BJ (cell line): Measurements from ENCODE around the gene C20orf204. TPM values are rescaled to one million over a fixed set of nuclear protein-coding genes. Genes with fewer than 3 reads are reported as not detected.

ENCODE experiments used
- CTCF ChIA-PET: fragments of 350-600 bp; formaldehyde crosslinking; extraction: SDS; loops from one replicate; lab custom pipeline; 2021; ENCODE audit warnings: antibody characterized with exemption, inconsistent platforms; lab: Yijun Ruan, JAX
- POLR2A ChIA-PET: fragments of 300-600 bp; sonication (Branson Sonifier 250); formaldehyde crosslinking; extraction: SDS; loops from one replicate; lab custom pipeline; 2021; ENCODE audit warnings: antibody characterized with exemption; lab: Charles Lee
- DNase-seq: peaks from one replicate; pipeline ENCODE4 v3.0.0-alpha.2; 2011; ENCODE audit warnings: low read depth
- H3K27me3 ChIP-seq: 2 replicates; pipeline ENCODE4 v1.6.0; 2011; ENCODE audit warnings: low read length; ENCODE audit not compliant: control insufficient read depth, insufficient read depth
- H3K36me3 ChIP-seq: 2 replicates; pipeline ENCODE4 v1.5.1; 2011; ENCODE audit warnings: low read length; ENCODE audit not compliant: control insufficient read depth, insufficient read depth
- H3K4me3 ChIP-seq: 2 replicates; pipeline ENCODE4 v1.5.1; 2011; ENCODE audit warnings: low read depth, mild to moderate bottlenecking, control low read depth, low read length
- polyA plus RNA-seq: library from polyadenylated mRNA; depleted of rRNA; stranded (reverse); fragments of >200 nt; gene quantifications from 2 replicates; pipeline ENCODE4 v1.2.3, GENCODE V29; 2011
- TF ChIP-seq, protein P1 (sequence below): IDR thresholded peaks from 2 replicates; pipeline ENCODE4 v1.5.1; 2011; ENCODE audit warnings: low read depth, mild to moderate bottlenecking, control low read depth, inconsistent platforms, low read length, moderate library complexity; ENCODE audit not compliant: insufficient read depth

Gene C20orf204
- polyA plus RNA-seq, 1 experiment = 0.05 TPM

DNA sequence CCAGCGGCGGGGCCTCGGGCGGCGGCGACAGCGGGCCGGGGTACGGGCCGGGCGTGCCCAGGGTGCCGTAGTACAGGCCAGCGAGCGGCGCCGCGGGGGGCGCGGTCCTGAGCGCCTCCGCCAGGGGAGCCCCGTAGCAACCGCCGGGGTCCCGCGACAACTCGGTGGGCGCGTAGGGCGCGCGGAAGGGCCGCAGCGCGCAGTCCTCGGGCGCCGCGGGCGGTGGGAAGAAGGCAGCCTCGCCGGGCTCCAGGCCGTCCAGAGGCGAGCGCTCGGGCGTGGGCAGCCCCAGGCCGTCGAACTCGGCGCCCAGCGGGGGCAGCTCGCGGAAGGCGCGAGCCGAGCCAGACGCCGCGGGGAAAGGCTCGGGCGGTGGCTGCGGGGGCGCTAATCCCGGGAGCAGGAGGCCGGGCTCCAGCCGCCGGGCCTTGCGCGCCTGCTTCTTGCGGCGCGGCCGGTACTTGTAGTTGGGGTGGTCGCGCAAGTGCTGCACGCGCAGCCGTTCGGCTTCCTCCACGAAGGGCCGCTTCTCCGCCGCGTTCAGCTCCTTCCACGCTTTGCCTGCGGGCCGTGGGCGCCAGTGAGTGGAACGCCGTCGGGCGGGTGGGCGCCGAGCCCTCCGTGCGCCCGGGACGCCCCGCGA lies 12.5 kb downstream of the C20orf204 start:
- peaks cover 32% of the 10 kb centered on the region for H3K27me3 ChIP-seq
- no peak overlapping the region for H3K4me3 ChIP-seq
- ChIA-PET CTCF (no interaction called here), POLR2A (no interaction called here)
- H3K36me3 ChIP-seq = no peaks in the 10 kb centered on the region
- DNase-seq = no peak
- TF ChIP-seq, protein P1, sequence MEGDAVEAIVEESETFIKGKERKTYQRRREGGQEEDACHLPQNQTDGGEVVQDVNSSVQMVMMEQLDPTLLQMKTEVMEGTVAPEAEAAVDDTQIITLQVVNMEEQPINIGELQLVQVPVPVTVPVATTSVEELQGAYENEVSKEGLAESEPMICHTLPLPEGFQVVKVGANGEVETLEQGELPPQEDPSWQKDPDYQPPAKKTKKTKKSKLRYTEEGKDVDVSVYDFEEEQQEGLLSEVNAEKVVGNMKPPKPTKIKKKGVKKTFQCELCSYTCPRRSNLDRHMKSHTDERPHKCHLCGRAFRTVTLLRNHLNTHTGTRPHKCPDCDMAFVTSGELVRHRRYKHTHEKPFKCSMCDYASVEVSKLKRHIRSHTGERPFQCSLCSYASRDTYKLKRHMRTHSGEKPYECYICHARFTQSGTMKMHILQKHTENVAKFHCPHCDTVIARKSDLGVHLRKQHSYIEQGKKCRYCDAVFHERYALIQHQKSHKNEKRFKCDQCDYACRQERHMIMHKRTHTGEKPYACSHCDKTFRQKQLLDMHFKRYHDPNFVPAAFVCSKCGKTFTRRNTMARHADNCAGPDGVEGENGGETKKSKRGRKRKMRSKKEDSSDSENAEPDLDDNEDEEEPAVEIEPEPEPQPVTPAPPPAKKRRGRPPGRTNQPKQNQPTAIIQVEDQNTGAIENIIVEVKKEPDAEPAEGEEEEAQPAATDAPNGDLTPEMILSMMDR = no peak

GRCh38 chr20:64049060-64049877 lies 13.3 kb downstream of the C20orf204 start, which contains the start of gene SOX18:
Gene SOX18, minus strand, starts transcription at chr20:64049639. Its CDS starts 123 bp downstream, at chr20:64049516.
- ChIA-PET CTCF (interaction anchor here (0.6 to 1.8 kb wide), 2 partner anchors 10 kb away, joined by 4 read pairs; no protein-coding TSS in a partner anchor), POLR2A (no interaction called here)
- no peak for DNase-seq
- no peaks in the 10 kb centered on the region for H3K36me3 ChIP-seq
- peaks cover 32% of the 10 kb centered on the region for H3K27me3 ChIP-seq
- TF ChIP-seq, protein P1 = no peak
- peak within 1 kb of the TSS; percentile 16 for H3K4me3 ChIP-seq

GRCh38 chr20:64049878-64050260 lies 13.9 kb downstream of the C20orf204 start:
- CTCF ChIA-PET = interaction anchor here (0.6 to 1.8 kb wide), 4 partner anchors 10 to 512 kb away, joined by 3 to 4 read pairs (median 4); partner anchors contain the start of gene LKAAEAR1
- POLR2A ChIA-PET = no interaction called here
- TF ChIP-seq, protein P1 = no peak
- Histone ChIP-seq H3K27me3 (peaks cover 32% of the 10 kb centered on the region), H3K36me3 (no peaks in the 10 kb centered on the region), H3K4me3 (peak overlapping the region; percentile 16; the same call in 1 of the 2 replicates)
- DNase-seq = no peak

- Histone ChIP-seq H3K4me3 (no peak overlapping the region), H3K27me3 (peaks cover 31% of the 10 kb centered on the region), H3K36me3 (no peaks in the 10 kb centered on the region)
- CTCF ChIA-PET = interaction anchor here (0.6 to 1.8 kb wide), 4 partner anchors 9 to 512 kb away, joined by 3 to 4 read pairs (median 4); partner anchors contain the start of gene LKAAEAR1
- TF ChIP-seq, protein P1 = no peak
- DNase-seq = no peak
- POLR2A ChIA-PET = no interaction called here
Measured at GRCh38 chr20:64050261-64051032, 14.5 kb downstream of the C20orf204 start.
